LNCaP clone FGC (cell line): ENCODE measurements around the gene CSH1.
"Not testable (repeated sequence)": the region's sequence is repeated elsewhere in the genome, so short reads cannot be mapped to it uniquely, and the experiment has no call there.

ENCODE experiments used
- DNase-seq: peaks from one replicate; pipeline ENCODE4 v3.0.0-alpha.2; 2011; ENCODE audit warnings: low read depth
- H3K4me3 ChIP-seq: 2 replicates; pipeline ENCODE4 v1.5.1; 2011; ENCODE audit warnings: mild to moderate bottlenecking, low read depth, low read length, control low read depth
- CTCF ChIP-seq: IDR thresholded peaks from 2 replicates; pipeline ENCODE4 v1.5.1; 2012; ENCODE audit warnings: mild to moderate bottlenecking; ENCODE audit not compliant: control insufficient read depth, insufficient read depth; ENCODE audit errors: extremely low read depth

Gene CSH1

GRCh38 chr17:63928172-63928666 lies 31.8 kb upstream of the CSH1 start:
- no peak for DNase-seq
- H3K4me3 ChIP-seq: no peak overlapping the region
- TF ChIP-seq CTCF: no peak

GRCh38 chr17:63927464-63928171 lies 31.2 kb upstream of the CSH1 start:
- DNase-seq: no peak
- no peak overlapping the region for H3K4me3 ChIP-seq

GRCh38 chr17:63926164-63926563 lies 29.8 kb upstream of the CSH1 start:
- no peak overlapping the region for H3K4me3 ChIP-seq
- no peak for TF ChIP-seq CTCF
- no peak for DNase-seq

More at GRCh38 chr17:63927464-63928171, 31.2 kb upstream of the CSH1 start:
- no peak for TF ChIP-seq CTCF

- DNase-seq: no peak
- no peak overlapping the region for H3K4me3 ChIP-seq
- no peak for TF ChIP-seq CTCF
These were observed 29.2 kb upstream of the CSH1 start for GRCh38 chr17:63925615-63926014.

GRCh38 chr17:63922402-63922801 lies 26.0 kb upstream of the CSH1 start:
- DNase-seq, H3K4me3 ChIP-seq: not testable (repeated sequence)

- not testable (repeated sequence) for DNase-seq, H3K4me3 ChIP-seq
These were observed 24.4 kb upstream of the CSH1 start for GRCh38 chr17:63920779-63921178.

- DNase-seq, H3K4me3 ChIP-seq: not testable (repeated sequence)
These were observed 23.7 kb upstream of the CSH1 start for GRCh38 chr17:63920050-63920449.

GRCh38 chr17:63919311-63919723 lies 22.9 kb upstream of the CSH1 start:
- no peak overlapping the region for H3K4me3 ChIP-seq
- peak; percentile 76 for TF ChIP-seq CTCF
- no peak for DNase-seq

- DNase-seq, H3K4me3 ChIP-seq: not testable (repeated sequence)
These were observed 22.5 kb upstream of the CSH1 start, which contains the start of gene GH1 for GRCh38 chr17:63918789-63919305. Gene GH1, minus strand, starts transcription at chr17:63918839. Its CDS starts 63 bp downstream, at chr17:63918776.
